A549 (cell line): ENCODE measurements around the gene HAND2.

Experiments used
- CTCF ChIP-seq: fragments of >200 bp; sonication (Bioruptor Twin); formaldehyde crosslinking; IDR thresholded peaks from 3 replicates; pipeline ENCODE4 v1.5.1; 2016
- RFX5 ChIP-seq: fragments of 450-650 bp; IDR thresholded peaks from 2 replicates; pipeline ENCODE4 v1.7.1; 2014; ENCODE audit warnings: antibody characterized with exemption, mild to moderate bottlenecking, moderate library complexity

GRCh38 chr4:173498023-173498422 is 32.0 kb downstream of the HAND2 start:
- TF ChIP-seq CTCF (no peak), RFX5 (no peak)
